Measurements from ENCODE around the gene PSMD11. TPM values are rescaled to one million over a fixed set of nuclear protein-coding genes. Genes with fewer than 3 reads are reported as not detected.

Gene PSMD11
- total and polyA plus RNA-seq, 2 donors (not counting 3 experiments of a cell fraction or from before 2014, with no cell fraction given), result 59.4 to 153 TPM

GRCh38 chr17:32528825-32529224, 84.5 kb downstream of the PSMD11 start:
- DNase-seq (ENCODE audit: low read depth, low spot score) (no peak), FAIRE-seq (no peak)
- no peak for TF ChIP-seq EZH2 (IDR thresholded peaks at IDR 0.05; ENCODE audit: borderline replicate concordance, low read depth, low read length, severe bottlenecking)
- TF ChIP-seq MYC (IDR thresholded peaks at IDR 0.05; ENCODE audit: low read depth, low read length), result no peak
- TF ChIP-seq FOS (IDR thresholded peaks at IDR 0.05; ENCODE audit: borderline replicate concordance, insufficient read depth, low read length), result no peak
- no peak for TF ChIP-seq GATA2 (IDR thresholded peaks at IDR 0.05; ENCODE audit: insufficient read depth, insufficient read length, low read depth, low read length)
- no peak for TF ChIP-seq MAX (IDR thresholded peaks at IDR 0.05; ENCODE audit: insufficient read depth, insufficient read length)
- TF ChIP-seq CTCF (IDR thresholded peaks at IDR 0.05; ENCODE audit: extremely low read depth in 1 of 2, insufficient read depth in 1 of 2, low read depth in 1 of 2, low read length in 2 of 2), result no peak
- no peak for TF ChIP-seq POLR2AphosphoS5 (IDR thresholded peaks at IDR 0.05; ENCODE audit: insufficient read depth, low read depth, low read length)
- no peak for TF ChIP-seq POLR2A (IDR thresholded peaks at IDR 0.05; ENCODE audit: low read depth, low read length)
- no peak for TF ChIP-seq JUN (IDR thresholded peaks at IDR 0.05; ENCODE audit: borderline replicate concordance, insufficient read depth, insufficient read length, low read depth)
- POLR2A ChIA-PET, result no interaction called here
- Histone ChIP-seq H3K27ac (ENCODE audit: insufficient read depth, low read depth, low read length) (no peak overlapping the region), H3K9me3 (replicated peaks; ENCODE audit: control insufficient read depth, insufficient read depth, low read length) (no peaks in the 10 kb centered on the region), H3K4me2 (ENCODE audit: insufficient read depth, low read length) (no peak overlapping the region), H3K4me3 (replicated peaks in 1 of 3; ENCODE audit: insufficient read depth in 1 of 3, low read depth in 1 of 3, low read length in 3 of 3) (no peak overlapping the region), H2AFZ (ENCODE audit: low read depth, low read length) (no peak overlapping the region), H3K27me3 (ENCODE audit: control insufficient read depth in 2 of 2, insufficient read depth in 2 of 2, low read length in 2 of 2) (no peaks in the 10 kb centered on the region), H3K9me1 (replicated peaks; ENCODE audit: control insufficient read depth, extremely low read depth, insufficient read depth, low read length) (no peaks in the 10 kb centered on the region), H3K79me2 (ENCODE audit: control insufficient read depth, insufficient read depth, low read length) (no peaks in the 10 kb centered on the region), H3K9ac (replicated peaks; ENCODE audit: extremely low read depth, insufficient read depth, low read length) (no peak overlapping the region), H3K36me3 (ENCODE audit: control insufficient read depth in 2 of 2, extremely low read depth in 1 of 2, insufficient read depth in 2 of 2, low read length in 2 of 2) (no peaks in the 10 kb centered on the region), H4K20me1 (replicated peaks; ENCODE audit: control insufficient read depth, extremely low read depth, insufficient read depth, low read length) (no peaks in the 10 kb centered on the region), H3K4me1 (ENCODE audit: control insufficient read depth, extremely low read depth, insufficient read depth, low read length) (no peaks in the 10 kb centered on the region)
- CTCF ChIA-PET, result no interaction called here
- no TSS peak for BruUV-seq (replicated peaks)
- dilution Hi-C loops (cut with MboI; ENCODE audit: extremely low pct_ligation_motif_present, low sequenced_read_pairs) (no loop called here), intact Hi-C loops (cut with micrococcal nuclease) (no loop called here)
